T-helper 2 cell (primary cell): Measurements from ENCODE around the gene IQCE.
"Not testable (repeated sequence)": the region's sequence is repeated elsewhere in the genome, so short reads cannot be mapped to it uniquely, and the experiment has no call there.

ENCODE experiments used
- DNase-seq, 5 experiments: peaks; one replicate each; pipeline versions ENCODE4 v3.0.0 to v3.0.0-alpha.2; 2012 to 2022

Gene IQCE

DNA sequence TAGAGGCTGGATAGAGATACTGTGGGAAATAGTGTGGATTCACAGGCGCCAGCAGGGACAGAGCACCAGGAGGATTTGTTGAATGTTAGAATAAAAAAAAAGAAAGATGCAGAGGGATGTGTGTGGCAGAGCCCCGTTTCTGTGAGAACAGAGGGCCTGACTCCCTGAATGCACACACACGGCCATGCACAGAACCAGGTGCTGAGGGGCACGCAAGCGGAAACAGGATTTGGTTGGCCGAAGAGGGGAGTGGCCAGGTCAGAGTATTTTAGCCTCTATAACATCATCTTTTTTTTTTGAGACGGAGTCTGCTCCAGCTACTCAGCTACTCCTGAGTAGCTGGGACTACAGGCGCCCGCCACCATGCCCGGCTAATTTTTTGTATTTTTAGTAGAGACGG lies 21.9 kb downstream of the IQCE start:
- DNase-seq: no peak

- DNase-seq: no peak
Observed at GRCh38 chr7:2582006-2582735, 23.4 kb downstream of the IQCE start.

DNA sequence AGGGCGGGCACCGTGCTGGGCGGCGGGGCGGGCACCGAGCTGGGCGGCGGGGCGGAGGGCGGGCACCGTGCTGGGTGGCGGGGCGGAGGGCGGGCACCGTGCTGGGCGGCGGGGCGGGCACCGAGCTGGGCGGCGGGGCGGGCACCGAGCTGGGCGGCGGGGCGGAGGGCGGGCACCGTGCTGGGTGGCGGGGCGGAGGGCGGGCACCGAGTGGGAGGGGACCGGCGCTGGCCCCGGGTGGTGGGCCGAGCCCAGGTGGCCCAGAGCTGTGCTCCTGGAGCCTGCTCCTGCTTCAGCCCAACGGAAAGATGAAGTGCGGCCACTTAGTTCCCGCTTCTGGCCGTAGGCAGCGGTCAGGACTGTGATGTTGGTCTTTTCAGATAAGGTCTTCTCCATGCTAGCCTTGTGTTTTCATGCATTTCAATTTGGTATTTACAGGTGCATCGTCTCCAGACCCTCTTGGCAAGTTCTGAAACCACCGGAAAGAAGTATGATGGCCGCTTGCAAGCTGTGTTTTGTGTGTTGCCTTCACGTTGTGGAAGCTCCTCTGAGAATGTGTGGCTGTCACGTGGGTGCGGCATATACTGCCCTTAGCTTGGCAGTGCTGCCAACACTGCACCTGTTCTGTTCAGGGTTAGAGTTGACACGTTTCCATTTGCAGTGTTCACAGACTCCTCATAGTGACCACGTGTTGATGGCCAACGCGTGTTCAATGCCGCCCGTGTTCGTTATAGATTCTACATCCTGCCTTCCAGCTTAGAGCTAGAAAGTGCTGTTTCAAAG lies 25.2 kb downstream of the IQCE start:
- DNase-seq: no peak

- no peak for DNase-seq
Observed at GRCh38 chr7:2585446-2585845, 26.7 kb downstream of the IQCE start.

DNA sequence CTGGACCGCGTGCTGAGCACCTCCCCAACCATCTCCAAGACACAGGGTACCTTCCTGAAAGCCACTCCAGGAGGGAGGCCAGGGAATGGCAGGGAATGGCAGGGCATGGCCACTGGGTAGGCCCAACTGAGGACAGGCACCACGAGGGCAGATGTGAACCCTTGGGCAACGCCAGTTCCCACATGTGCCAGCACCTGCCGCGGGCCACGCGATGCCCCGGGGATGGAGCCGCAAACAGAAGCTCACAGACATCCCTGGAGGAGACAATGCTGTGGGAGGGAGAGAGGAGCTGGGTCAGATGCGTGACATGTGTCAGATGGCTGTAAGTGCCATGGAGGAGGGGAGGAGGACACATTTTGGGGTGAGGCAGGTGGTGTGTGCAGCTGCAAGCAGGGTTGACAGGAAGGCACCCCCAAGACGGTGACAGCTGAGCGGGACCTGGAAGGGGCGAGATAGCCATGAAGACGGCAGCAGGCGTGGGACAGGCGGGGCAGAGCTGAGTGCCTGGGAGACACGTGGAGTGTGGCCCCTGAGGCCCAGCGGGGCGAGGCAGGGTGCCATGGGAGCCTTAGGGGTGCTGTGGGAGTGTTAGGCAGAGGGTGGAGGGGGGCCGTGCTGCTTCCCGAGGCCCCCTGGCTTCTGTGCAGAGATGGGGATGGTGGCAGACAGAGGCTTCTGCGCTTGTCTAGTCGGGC lies 27.7 kb downstream of the IQCE start:
- DNase-seq: no peak

- DNase-seq: no peak
Observed at GRCh38 chr7:2587134-2587533, 28.4 kb downstream of the IQCE start.

DNA sequence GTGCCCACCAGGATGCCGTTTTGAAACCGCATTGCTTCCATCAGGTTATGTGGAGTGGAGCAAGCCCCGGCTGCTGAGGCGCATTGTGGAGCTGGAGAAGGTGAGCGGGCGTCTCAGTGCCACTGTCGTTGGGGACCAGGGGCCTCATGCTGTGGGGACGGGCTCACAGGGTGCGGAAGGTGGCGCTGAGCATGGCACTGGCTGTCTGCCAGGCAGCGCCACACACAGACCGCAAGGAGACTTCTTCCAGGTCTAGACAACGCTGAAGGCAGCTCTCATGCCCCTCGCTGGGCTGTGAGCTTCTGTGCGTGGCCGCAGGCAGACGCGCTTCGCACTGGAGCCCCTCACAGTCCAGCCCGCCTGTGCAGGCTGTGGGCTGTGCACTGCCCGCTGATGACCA lies 29.0 kb downstream of the IQCE start:
- no peak for DNase-seq

DNA sequence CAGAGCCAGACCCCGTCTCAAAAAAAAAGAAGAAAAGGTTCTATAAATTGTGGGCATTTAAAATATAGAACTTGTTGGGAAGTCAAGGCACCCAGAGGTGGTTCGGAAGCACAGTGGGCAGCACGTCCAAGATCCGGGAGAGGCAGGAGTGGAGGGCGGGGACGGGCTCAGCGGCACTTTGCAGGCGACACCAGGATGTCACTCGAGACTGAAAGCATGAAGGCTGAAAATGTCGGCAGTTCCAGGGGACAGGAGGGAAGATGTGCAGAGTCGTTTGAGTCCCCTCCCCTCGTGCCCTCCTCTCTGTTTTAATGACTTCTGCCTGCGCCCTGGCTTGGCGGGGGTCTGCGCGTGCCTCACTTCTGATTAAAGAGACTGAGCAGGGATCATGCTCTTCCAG lies 30.6 kb downstream of the IQCE start:
- DNase-seq: no peak

- DNase-seq: not testable (repeated sequence)
Observed at GRCh38 chr7:2589941-2590340, 31.2 kb downstream of the IQCE start.

DNA sequence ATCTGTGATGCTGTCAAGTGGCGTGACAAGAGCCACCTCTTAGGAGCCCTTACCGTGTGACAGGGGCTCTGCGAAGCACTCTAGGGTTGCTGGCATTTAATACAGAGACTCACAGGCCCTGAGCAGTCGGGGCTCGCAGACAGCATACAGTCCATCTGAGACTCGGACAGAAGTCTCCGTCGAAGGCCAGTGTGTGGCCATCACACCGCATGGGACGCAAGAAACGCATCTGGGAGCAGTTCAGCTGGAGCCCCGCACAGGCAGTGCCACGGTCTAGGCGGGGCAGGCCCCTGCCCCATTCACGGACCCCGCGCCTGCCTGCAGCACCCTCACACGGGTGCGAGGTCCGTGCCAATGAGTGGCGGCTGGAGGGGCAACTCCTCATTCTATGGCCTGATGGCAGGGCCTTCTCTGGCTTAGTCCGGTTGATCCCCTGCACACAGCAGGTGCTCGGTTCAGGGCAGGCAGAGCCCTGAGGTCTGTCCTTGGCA lies 33.6 kb downstream of the IQCE start:
- no peak for DNase-seq

- no peak for DNase-seq
Observed at GRCh38 chr7:2593036-2593727, 34.4 kb downstream of the IQCE start.

- DNase-seq: no peak
Observed at GRCh38 chr7:2594599-2594998, 35.8 kb downstream of the IQCE start.

DNA sequence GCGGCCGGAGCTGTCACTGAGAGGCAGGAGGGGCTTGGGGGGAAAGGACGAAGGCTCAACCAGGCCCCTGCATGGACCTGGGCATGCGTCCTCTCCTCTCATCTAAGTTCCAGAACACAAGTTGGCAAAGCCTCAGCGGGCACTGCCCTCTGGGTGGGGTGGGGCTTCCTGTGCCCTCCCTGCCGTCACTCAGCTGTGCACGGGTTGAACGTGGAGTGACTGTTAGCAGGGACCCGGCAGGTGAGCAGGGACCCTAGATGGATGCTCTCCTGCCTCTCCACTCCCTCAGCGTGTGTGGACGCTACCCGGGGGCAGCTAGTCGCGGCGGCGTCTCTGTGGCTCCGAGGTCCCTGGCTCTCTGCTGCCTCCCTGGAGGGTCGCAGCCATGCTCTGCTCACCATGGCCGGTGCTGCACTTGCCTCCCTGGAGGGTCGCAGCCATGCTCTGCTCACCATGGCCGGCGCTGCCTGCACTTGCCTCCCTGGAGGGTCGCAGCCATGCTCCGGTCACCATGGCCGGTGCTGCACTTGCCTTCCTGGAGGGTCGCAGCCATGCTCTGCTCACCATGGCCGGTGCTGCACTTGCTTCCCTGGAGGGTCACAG lies 36.6 kb downstream of the IQCE start:
- DNase-seq: no peak

DNA sequence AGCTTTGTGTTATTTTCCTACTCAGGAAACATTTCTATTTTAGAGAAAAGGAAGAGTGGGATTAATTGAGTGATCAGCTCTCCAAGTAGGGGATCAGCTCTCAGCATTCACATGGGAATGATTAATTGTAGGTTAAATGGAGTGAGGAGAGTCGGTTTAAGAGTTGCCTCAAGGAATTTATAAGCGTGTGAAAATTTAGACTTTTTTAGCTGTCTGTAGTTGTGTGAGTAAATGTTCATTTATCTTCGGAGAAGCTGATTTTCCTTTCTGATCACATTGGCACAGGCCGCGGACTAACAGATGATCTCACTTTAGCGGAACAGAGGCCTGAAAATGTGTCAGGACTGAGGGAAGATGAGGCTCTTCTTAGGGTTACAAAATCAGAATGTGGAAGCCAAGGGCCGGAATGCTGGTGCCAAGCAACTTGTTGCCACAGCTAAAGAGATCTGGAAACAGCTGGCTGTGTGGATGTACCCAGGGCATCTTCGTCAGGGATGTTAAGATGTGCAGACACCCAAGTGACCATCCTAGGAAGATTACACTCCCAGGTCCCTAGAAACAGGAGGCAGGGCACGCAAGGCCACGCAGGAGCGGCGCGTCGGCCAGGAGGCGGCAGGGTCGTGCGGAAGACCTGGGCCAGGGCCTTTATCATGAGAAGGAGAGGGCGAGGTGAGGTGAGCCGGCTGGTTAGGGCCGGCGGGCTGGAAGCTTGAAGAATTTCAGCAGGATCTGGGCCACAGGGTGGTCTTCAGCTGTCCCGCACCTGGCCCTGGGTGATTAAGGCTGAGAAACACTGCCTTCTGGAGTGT lies 37.9 kb downstream of the IQCE start:
- DNase-seq: no peak

DNA sequence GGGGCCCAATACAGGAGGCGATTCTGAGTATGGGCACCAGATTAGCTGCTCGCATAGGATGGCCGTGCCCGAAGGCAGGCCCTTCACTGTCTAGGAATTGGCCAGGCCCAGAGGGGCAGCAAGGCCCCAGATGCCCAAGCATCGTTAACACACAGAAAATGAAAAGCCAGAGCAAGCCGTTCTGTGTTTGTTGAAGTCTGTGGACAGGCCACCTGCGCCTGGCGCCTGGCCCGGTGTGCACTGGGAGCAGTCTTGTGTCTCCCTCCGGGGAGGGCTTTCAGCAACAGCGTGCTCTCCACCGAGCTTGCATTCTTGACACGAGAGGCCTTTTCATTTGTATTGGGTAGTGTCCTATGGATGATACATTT lies 38.5 kb downstream of the IQCE start:
- no peak for DNase-seq

- DNase-seq: no peak
Observed at GRCh38 chr7:2598154-2598823, 39.5 kb downstream of the IQCE start.

DNA sequence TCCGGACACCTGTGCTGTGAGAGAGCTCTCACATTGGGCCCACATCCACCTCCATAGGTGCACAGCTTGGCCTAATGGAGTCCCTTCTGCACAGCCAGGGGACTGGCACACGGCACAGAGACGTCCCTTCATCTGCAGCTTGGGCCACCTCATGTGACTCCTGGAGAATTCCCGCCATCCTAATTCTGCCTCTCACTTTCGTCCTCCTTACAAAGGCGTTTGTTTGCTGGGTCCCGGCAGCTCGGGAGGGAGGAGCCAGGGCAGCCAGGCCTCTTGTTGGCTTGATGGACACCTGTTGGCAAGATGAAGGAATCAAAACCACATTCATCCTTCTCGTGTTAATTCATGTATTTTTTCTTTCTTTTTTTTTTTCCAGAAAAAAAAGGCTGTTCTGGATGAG lies 42.3 kb downstream of the IQCE start:
- DNase-seq: no peak

DNA sequence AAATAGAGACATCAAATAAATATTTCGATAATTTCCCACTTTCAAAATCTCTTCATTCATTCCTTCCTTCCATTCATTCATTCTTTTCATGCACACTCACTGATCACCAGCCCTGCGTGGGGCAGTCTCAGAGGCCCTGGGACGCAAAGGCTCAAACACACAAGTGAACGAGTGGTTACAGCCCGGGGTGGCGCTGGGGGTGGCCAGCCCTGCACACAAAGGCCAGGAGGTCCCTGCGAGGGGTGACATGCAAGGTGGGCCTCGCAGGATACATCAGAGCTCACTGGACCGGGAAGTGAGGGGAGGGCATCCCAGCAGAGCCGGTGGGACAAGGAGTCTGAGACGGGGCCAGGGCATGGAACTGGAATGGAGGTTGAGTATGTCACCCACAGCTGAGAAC lies 43.1 kb downstream of the IQCE start:
- no peak for DNase-seq

GRCh38 chr7:2602406-2603043 lies 43.7 kb downstream of the IQCE start:
- DNase-seq: no peak
